ENCODE measurements around the gene ARHGAP27.

GRCh38 chr17:45397796-45398195 lies 34.9 kb downstream of the ARHGAP27 start:
- TF ChIP-seq, protein P1, sequence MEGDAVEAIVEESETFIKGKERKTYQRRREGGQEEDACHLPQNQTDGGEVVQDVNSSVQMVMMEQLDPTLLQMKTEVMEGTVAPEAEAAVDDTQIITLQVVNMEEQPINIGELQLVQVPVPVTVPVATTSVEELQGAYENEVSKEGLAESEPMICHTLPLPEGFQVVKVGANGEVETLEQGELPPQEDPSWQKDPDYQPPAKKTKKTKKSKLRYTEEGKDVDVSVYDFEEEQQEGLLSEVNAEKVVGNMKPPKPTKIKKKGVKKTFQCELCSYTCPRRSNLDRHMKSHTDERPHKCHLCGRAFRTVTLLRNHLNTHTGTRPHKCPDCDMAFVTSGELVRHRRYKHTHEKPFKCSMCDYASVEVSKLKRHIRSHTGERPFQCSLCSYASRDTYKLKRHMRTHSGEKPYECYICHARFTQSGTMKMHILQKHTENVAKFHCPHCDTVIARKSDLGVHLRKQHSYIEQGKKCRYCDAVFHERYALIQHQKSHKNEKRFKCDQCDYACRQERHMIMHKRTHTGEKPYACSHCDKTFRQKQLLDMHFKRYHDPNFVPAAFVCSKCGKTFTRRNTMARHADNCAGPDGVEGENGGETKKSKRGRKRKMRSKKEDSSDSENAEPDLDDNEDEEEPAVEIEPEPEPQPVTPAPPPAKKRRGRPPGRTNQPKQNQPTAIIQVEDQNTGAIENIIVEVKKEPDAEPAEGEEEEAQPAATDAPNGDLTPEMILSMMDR (IDR thresholded peaks at IDR 0.05; ENCODE audit: poor library complexity) = no peak
- no peak for TF ChIP-seq EZH2phosphoT487 (IDR thresholded peaks at IDR 0.05; ENCODE audit: low read depth, severe bottlenecking, unreplicated experiment)

Data from hepatocyte (in vitro differentiated cells).